ENCODE measurements around the gene MRPL51. TPM values are rescaled to one million over a fixed set of nuclear protein-coding genes. Genes with fewer than 3 reads are reported as not detected.

MRPL51 gene
- total RNA-seq = 115 and 174 TPM in 2 replicates

GRCh38 chr12:6492838-6493496, at the start of gene MRPL51:
Gene MRPL51 (minus strand): TSS chr12:6493262. CDS start chr12:6493136, 126 bp downstream.

DNA sequence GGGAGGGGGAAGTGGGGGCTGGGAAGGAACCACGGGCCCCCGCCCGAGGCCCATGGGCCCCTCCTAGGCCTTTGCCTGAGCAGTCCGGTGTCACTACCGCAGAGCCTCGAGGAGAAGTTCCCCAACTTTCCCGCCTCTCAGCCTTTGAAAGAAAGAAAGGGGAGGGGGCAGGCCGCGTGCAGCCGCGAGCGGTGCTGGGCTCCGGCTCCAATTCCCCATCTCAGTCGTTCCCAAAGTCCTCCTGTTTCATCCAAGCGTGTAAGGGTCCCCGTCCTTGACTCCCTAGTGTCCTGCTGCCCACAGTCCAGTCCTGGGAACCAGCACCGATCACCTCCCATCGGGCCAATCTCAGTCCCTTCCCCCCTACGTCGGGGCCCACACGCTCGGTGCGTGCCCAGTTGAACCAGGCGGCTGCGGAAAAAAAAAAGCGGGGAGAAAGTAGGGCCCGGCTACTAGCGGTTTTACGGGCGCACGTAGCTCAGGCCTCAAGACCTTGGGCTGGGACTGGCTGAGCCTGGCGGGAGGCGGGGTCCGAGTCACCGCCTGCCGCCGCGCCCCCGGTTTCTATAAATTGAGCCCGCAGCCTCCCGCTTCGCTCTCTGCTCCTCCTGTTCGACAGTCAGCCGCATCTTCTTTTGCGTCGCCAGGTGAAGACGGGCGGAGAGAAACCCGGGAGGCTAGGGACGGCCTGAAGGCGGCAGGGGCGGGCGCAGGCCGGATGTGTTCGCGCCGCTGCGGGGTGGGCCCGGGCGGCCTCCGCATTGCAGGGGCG, 41.0 kb upstream of the MRPL51 start, which contains the start of gene GAPDH:
GAPDH (plus strand) TSS at position 595 of the 772 bp plus-strand sequence. CDS start 316 bp downstream, outside the sequence.

GRCh38 chr12:6493497-6494257, 615 bp upstream of the MRPL51 start, which contains the start of gene NCAPD2:
Gene NCAPD2 (plus strand): TSS chr12:6494102. CDS start chr12:6495099, 997 bp downstream.

DNA sequence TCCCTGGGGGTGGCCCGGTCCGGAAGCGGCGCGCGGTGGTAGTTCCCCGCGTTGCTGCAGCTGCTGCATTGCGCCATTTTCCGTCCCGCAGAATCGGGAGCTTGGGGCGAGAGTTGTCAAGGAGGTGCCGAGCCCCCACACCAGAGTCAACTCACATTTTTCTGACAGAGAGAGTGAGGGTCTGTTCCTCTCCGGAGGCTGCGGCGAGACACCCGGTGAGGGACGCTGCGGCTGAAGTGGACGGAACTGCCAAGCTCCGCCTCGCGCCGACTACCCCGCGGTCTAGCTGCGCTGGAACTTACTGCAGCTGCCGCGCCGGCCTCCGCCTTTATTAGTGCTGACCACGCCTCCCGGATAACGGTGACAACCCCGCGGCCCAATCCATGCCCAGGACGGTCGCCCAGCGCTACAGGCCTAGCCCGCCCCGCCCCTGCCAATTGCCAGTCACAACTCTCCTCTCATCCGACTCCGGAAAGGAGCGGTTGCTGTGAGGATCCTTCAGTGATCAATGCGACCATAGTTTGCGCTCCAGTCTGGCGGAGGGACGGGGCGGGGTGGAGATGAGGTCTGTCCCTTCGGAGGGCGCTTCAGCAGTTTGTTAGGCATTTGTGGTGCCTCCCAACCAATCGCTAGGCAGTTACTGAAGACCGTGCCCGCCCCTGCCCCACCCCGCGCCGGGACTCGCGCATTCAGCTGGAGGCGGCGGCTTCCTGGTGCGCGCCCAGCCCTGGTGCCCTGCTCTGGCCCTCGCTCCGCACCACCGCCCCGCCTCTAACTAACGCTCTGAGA, 22.5 kb downstream of the MRPL51 start, which contains the start of gene VAMP1:
VAMP1 (minus strand) TSS at position 303 of the 789 bp plus-strand sequence; CDS start at position 157, 146 bp downstream.

DNA sequence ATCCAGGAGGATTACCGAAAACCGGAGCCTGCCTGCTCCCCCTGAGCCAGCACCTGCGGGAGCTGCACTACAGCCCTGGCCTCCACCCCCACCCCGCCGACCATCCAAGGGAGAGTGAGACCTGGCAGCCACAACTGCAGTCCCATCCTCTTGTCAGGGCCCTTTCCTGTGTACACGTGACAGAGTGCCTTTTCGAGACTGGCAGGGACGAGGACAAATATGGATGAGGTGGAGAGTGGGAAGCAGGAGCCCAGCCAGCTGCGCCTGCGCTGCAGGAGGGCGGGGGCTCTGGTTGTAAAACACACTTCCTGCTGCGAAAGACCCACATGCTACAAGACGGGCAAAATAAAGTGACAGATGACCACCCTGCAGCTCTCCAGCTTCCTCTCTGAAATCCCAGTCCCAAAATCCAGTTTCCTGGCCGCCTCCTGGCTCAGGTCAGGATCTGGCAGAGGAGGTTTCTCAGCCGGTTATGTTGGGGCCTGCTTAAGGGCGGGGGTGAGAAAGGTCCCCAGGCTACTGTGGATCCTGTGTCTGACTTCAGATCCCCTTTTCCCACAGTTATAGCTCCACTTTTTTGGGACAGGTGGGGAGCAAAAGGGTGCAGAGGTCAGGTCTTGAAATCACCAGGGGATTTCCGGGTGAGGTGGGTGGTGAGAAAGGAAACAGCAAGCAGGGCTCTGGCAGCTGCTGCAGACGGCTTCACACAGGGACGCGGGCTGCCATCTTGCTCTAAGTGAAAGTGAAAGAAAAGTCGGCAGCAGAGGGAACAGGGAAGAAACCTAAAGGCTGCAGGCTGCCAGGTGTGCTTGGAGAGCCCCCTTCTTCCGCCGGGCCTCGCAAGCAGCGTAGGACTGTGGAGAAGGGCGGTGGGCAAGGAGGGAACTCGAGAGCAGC, 41.5 kb downstream of the MRPL51 start, which contains the start of gene TAPBPL:
TAPBPL (plus strand) TSS at position 695 of the 897 bp plus-strand sequence. CDS start 207 bp downstream, outside the sequence.

GRCh38 chr12:6444704-6445688, 48.1 kb downstream of the MRPL51 start, which contains the start of gene CD27:
Gene CD27 (plus strand): TSS chr12:6444955. CDS start chr12:6445096, 141 bp downstream.

Other genes with a start within 250 kb of the MRPL51 start
- gene PLEKHG6, start 182.6 kb downstream of the MRPL51 start, total RNA-seq = 0.09 and 0.63 TPM in 2 replicates
- gene TNFRSF1A, start 151.2 kb downstream of the MRPL51 start, total RNA-seq = 104 and 106 TPM in 2 replicates
- gene SCNN1A, start 117.7 kb downstream of the MRPL51 start, total RNA-seq = 0.16 and 0.34 TPM in 2 replicates
- gene LTBR, start 109.1 kb downstream of the MRPL51 start, total RNA-seq = 40.0 and 40.4 TPM in 2 replicates
- 0.34 TPM in 1 of 2 replicates, not detected in the other for gene CD27, start 48.3 kb downstream of the MRPL51 start, total RNA-seq
- gene TAPBPL, start 41.2 kb downstream of the MRPL51 start, total RNA-seq = 11.0 and 15.4 TPM in 2 replicates
- 17.0 and 18.9 TPM in 2 replicates for gene VAMP1, start 22.6 kb downstream of the MRPL51 start, total RNA-seq
- 16.9 and 28.1 TPM in 2 replicates for gene NCAPD2, start 840 bp upstream of the MRPL51 start, total RNA-seq
- 6,052 and 6,940 TPM in 2 replicates for gene GAPDH, start 41.3 kb upstream of the MRPL51 start, total RNA-seq
- gene IFFO1, start 62.8 kb upstream of the MRPL51 start, total RNA-seq = 15.8 and 25.7 TPM in 2 replicates
- 9.5 and 10.9 TPM in 2 replicates for gene NOP2, start 75.0 kb upstream of the MRPL51 start, total RNA-seq
- gene CHD4, start 114.1 kb upstream of the MRPL51 start, total RNA-seq = 177 and 244 TPM in 2 replicates
- not detected in 2 replicates for gene LPAR5, start 142.7 kb upstream of the MRPL51 start, total RNA-seq
- 0.16 and 0.34 TPM in 2 replicates for gene ACRBP, start 154.2 kb upstream of the MRPL51 start, total RNA-seq
- 41.0 and 41.6 TPM in 2 replicates for gene ING4, start 169.9 kb upstream of the MRPL51 start, total RNA-seq
- gene ZNF384, start 196.1 kb upstream of the MRPL51 start, total RNA-seq = 9.6 and 10.8 TPM in 2 replicates
- 0.09 and 0.16 TPM in 2 replicates for gene PIANP, start 207.6 kb upstream of the MRPL51 start, total RNA-seq
- gene COPS7A, start 230.8 kb upstream of the MRPL51 start, total RNA-seq = 98.5 and 128 TPM in 2 replicates

Measured in bronchial smooth muscle cell (primary cell).